SK-N-SH (cell line): ENCODE data around the gene KCNQ5. TPM values are rescaled to one million over a fixed set of nuclear protein-coding genes. Genes with fewer than 3 reads are reported as not detected.

ENCODE experiments used
- CTCF ChIA-PET: fragments of 300-600, 350-600 bp; formaldehyde crosslinking; extraction: SDS; loops from one replicate; lab custom pipeline; 2021; lab: Yijun Ruan, JAX
- POLR2A ChIA-PET: fragments of 350-600 bp; sonication (Branson Sonifier 250); formaldehyde crosslinking; extraction: SDS; loops from one replicate; lab custom pipeline; 2020; ENCODE audit warnings: antibody characterized with exemption, inconsistent platforms; lab: Yijun Ruan, JAX
- DNase-seq: peaks from one replicate; pipeline ENCODE4 v3.0.0; 2012
- H2AFZ ChIP-seq: fragments of 200-600 bp; sonication (generic); 2 replicates; pipeline ENCODE4 v1.8.1; 2016; ENCODE audit warnings: antibody characterized with exemption, mild to moderate bottlenecking, low read depth
- H3F3A ChIP-seq: fragments of 200-600 bp; sonication (generic); replicated peaks from 2 replicates; pipeline ENCODE3; 2016; ENCODE audit warnings: antibody characterized with exemption, mild to moderate bottlenecking; ENCODE audit not compliant: insufficient read depth
- H3K27ac ChIP-seq, 2 experiments: fragments of 200-500 bp in 1 of 2; fragments of 200-600 bp in 1 of 2; sonication (Bioruptor generic) in 1 of 2; sonication (generic), shearing (Covaris generic) in 1 of 2; 2 replicates each; pipeline versions ENCODE4 v1.5.1 to v1.6.1; 2014 to 2016; ENCODE audit warnings: low read depth in 2 of 2, inconsistent platforms in 1 of 2, low read length in 1 of 2, mild to moderate bottlenecking in 1 of 2, mixed read lengths in 1 of 2
- H3K27me3 ChIP-seq: fragments of 200-600 bp; sonication (generic), shearing (Covaris generic); 2 replicates; pipeline ENCODE4 v1.6.1; 2016; ENCODE audit warnings: mixed run types; ENCODE audit not compliant: insufficient read depth
- H3K36me3 ChIP-seq, 2 experiments: fragments of 200-500 bp in 1 of 2; fragments of 200-600 bp in 1 of 2; sonication (Bioruptor generic) in 1 of 2; sonication (generic) in 1 of 2; replicated peaks in 1 of 2; 2 replicates each; pipeline versions ENCODE3 to v1.5.1; 2014 to 2016; ENCODE audit warnings: low read length in 1 of 2, mild to moderate bottlenecking in 1 of 2; ENCODE audit not compliant: insufficient read depth in 2 of 2, control insufficient read depth in 1 of 2
- H3K4me1 ChIP-seq, 2 experiments: fragments of 200-500 bp in 1 of 2; fragments of 200-600 bp in 1 of 2; sonication (Bioruptor generic) in 1 of 2; sonication (generic), shearing (Covaris generic) in 1 of 2; 2 replicates each; pipeline versions ENCODE4 v1.5.1 to v1.6.1; 2014 to 2016; ENCODE audit warnings: low read depth in 1 of 2, low read length in 1 of 2, mixed run types in 1 of 2; ENCODE audit not compliant: insufficient read depth in 2 of 2, control insufficient read depth in 1 of 2
- H3K4me2 ChIP-seq: fragments of 200-600 bp; sonication (generic), shearing (Covaris generic); 2 replicates; pipeline ENCODE4 v1.6.1; 2017; ENCODE audit warnings: mixed run types
- H3K4me3 ChIP-seq, 2 experiments: fragments of 200-500 bp in 1 of 2; fragments of 200-600 bp in 1 of 2; sonication (Bioruptor generic) in 1 of 2; sonication (generic), shearing (Covaris generic) in 1 of 2; 2 replicates each; pipeline versions ENCODE4 v1.5.1 to v1.8.1; 2014 to 2016; ENCODE audit warnings: low read depth in 2 of 2, inconsistent platforms in 1 of 2, low read length in 1 of 2, mild to moderate bottlenecking in 1 of 2, mixed read lengths in 1 of 2, moderate library complexity in 1 of 2
- H3K79me2 ChIP-seq: fragments of 200-600 bp; sonication (generic); 2 replicates; pipeline ENCODE4 v1.8.1; 2017; ENCODE audit warnings: mild to moderate bottlenecking; ENCODE audit not compliant: insufficient read depth
- H3K9ac ChIP-seq: fragments of 200-600 bp; sonication (generic); 2 replicates; pipeline ENCODE4 v1.6.1; 2017; ENCODE audit warnings: mixed run types
- H3K9me2 ChIP-seq: fragments of 200-600 bp; sonication (generic); 2 replicates; pipeline ENCODE4 v1.6.1; 2017; ENCODE audit warnings: mixed run types
- H3K9me3 ChIP-seq: fragments of 200-600 bp; sonication (generic); 2 replicates; pipeline ENCODE4 v1.6.1; 2017; ENCODE audit warnings: mixed run types, mild to moderate bottlenecking, moderate library complexity
- H4K20me1 ChIP-seq: fragments of 200-600 bp; sonication (generic); 2 replicates; pipeline ENCODE4 v1.6.1; 2017; ENCODE audit warnings: mild to moderate bottlenecking, mixed run types; ENCODE audit not compliant: insufficient read depth
- CHD2 ChIP-seq: fragments of 150-350 bp; IDR thresholded peaks from 2 replicates; pipeline ENCODE4 v1.6.1; 2018; ENCODE audit warnings: low read length; ENCODE audit not compliant: partially characterized antibody
- CTCF ChIP-seq: fragments of 200-600 bp; sonication (generic); IDR thresholded peaks from 2 replicates; pipeline ENCODE4 v1.6.1; 2017; ENCODE audit warnings: antibody characterized with exemption, mild to moderate bottlenecking, moderate library complexity
- ELF1 ChIP-seq: IDR thresholded peaks from 2 replicates; pipeline ENCODE4 v1.4.0; 2012
- EP300 ChIP-seq, 2 experiments: IDR thresholded peaks; 2 replicates each; pipeline versions ENCODE4 v1.4.0 to v1.6.1; 2012; ENCODE audit warnings: borderline replicate concordance in 1 of 2, low read depth in 1 of 2, low read length in 1 of 2
- GABPA ChIP-seq: IDR thresholded peaks from 2 replicates; pipeline ENCODE4 v1.4.0; 2012; ENCODE audit warnings: low read depth, mild to moderate bottlenecking
- GATA2 ChIP-seq: sonication (generic); formaldehyde crosslinking; IDR thresholded peaks from 2 replicates; pipeline ENCODE4 v1.5.0; 2020; ENCODE audit warnings: mild to moderate bottlenecking, missing genetic modification reagents
- IRF3 ChIP-seq: fragments of 150-350 bp; IDR thresholded peaks from 2 replicates; pipeline ENCODE4 v1.6.1; 2016; ENCODE audit warnings: mild to moderate bottlenecking, low read depth, low read length
- MAX ChIP-seq: IDR thresholded peaks from 2 replicates; pipeline ENCODE4 v1.4.0; 2012; ENCODE audit warnings: low read depth
- MEF2A ChIP-seq: IDR thresholded peaks from 2 replicates; pipeline ENCODE4 v1.4.0; 2012; ENCODE audit warnings: low read depth, borderline replicate concordance
- NRF1 ChIP-seq: IDR thresholded peaks from 2 replicates; pipeline ENCODE4 v1.6.1; 2012; ENCODE audit warnings: low read depth, mild to moderate bottlenecking, low read length
- REST ChIP-seq: IDR thresholded peaks from 2 replicates; pipeline ENCODE4 v1.6.1; 2012; ENCODE audit warnings: mild to moderate bottlenecking, low read depth, low read length, moderate library complexity
- RFX5 ChIP-seq: IDR thresholded peaks from 2 replicates; pipeline ENCODE4 v1.6.1; 2012; ENCODE audit warnings: mild to moderate bottlenecking, improper control_type of control experiment, low read length
- RXRA ChIP-seq: IDR thresholded peaks from 2 replicates; pipeline ENCODE4 v1.4.0; 2012; ENCODE audit warnings: low read depth, mild to moderate bottlenecking, borderline replicate concordance
- SIN3A ChIP-seq: IDR thresholded peaks from 2 replicates; pipeline ENCODE4 v1.6.1; 2012; ENCODE audit warnings: low read depth, mild to moderate bottlenecking, low read length, moderate library complexity, borderline replicate concordance
- SMC3 ChIP-seq: IDR thresholded peaks from 2 replicates; pipeline ENCODE4 v1.6.1; 2012; ENCODE audit warnings: low read depth, low read length, improper control_type of control experiment
- TEAD4 ChIP-seq: IDR thresholded peaks from 2 replicates; pipeline ENCODE4 v1.4.0; 2012; ENCODE audit warnings: mild to moderate bottlenecking, borderline replicate concordance; ENCODE audit not compliant: insufficient read depth
- WGBS: methylation state at CpG from one replicate; pipeline ENCODE4 v1.1.6; 2017; ENCODE audit warnings: low lambda C conversion rate; 5-methylcytosine and 5-hydroxymethylcytosine counted together
- polyA plus RNA-seq, 3 experiments: library from polyadenylated mRNA; depleted of rRNA; stranded (reverse); fragments of >200 nt; gene quantifications; 2 replicates each; pipeline ENCODE4 v1.2.3, GENCODE V29; 2012

The KCNQ5 gene
- polyA plus RNA-seq, 1 of the 3 experiments (the other 2 are of a cell fraction): 3.2 TPM

DNA sequence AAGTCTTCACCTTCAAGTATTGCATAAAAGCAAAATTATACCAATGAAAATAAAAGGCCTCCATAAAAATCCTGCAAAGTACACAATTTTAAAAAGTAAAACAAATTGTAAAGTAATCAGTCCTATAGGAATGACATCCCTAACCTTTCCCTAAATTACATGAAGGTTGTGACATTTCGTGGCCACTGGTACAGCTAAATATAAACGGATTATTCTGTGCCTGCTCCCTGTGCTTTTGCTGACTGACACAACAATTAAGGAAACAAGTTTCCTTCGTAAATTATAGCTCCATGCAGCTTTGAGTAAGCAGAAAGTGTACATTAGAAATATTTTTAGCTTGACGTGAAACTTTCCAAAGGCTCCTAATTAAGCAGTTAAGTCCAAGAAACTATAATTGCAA, 222.8 kb downstream of the KCNQ5 start:
- DNase-seq: no peak
- H3K27ac ChIP-seq: no peak overlapping the region
- no peak for TF ChIP-seq MAX
- no peak for TF ChIP-seq SIN3A
- no peak for TF ChIP-seq RFX5
- peaks cover 51% of the 10 kb centered on the region for H3K79me2 ChIP-seq
- CTCF ChIA-PET: interaction anchor here (1.4 kb wide), 1 partner anchor 45 kb away, joined by 3 read pairs; no protein-coding TSS in a partner anchor
- 0 out of 2 replicates have a peak, but pooled peaks cover 5% of the 10 kb centered on the region for H4K20me1 ChIP-seq
- no peaks in the 10 kb centered on the region for H3K36me3 ChIP-seq
- 87% methylated on average over 4 of the region's 4 CpGs for WGBS
- POLR2A ChIA-PET: no interaction called here
- no peak overlapping the region for H3K9ac ChIP-seq
- no peak overlapping the region for H3K4me3 ChIP-seq
- no peaks in the 10 kb centered on the region for H3K9me2 ChIP-seq
- H3K4me2 ChIP-seq: no peak overlapping the region
- H3K4me1 ChIP-seq: no peaks in the 10 kb centered on the region
- H3K27me3 ChIP-seq: no peaks in the 10 kb centered on the region
- no peaks in the 10 kb centered on the region for H3K9me3 ChIP-seq
- peaks cover 3% of the 10 kb centered on the region for H3F3A ChIP-seq
- no peak overlapping the region for H2AFZ ChIP-seq

- Histone ChIP-seq H3K27ac (peak overlapping the region in 1 of 2 experiments; percentile 31; a peak in 1 of 4 replicates), H4K20me1 (no peaks in the 10 kb centered on the region), H3K79me2 (peaks cover 47% of the 10 kb centered on the region), H3K9ac (no peak overlapping the region), H3K4me1 (peaks cover 0 to 14% of the 10 kb centered on the region in 2 experiments; a peak in 1 of 4 replicates), H2AFZ (no peak overlapping the region), H3K4me2 (no peak overlapping the region), H3F3A (peaks cover 16% of the 10 kb centered on the region), H3K9me3 (no peaks in the 10 kb centered on the region), H3K9me2 (no peaks in the 10 kb centered on the region), H3K4me3 (no peak overlapping the region), H3K27me3 (no peaks in the 10 kb centered on the region), H3K36me3 (no peaks in the 10 kb centered on the region)
- no peak for DNase-seq
- ChIA-PET POLR2A (no interaction called here), CTCF (no interaction called here)
- TF ChIP-seq TEAD4: no peak
- TF ChIP-seq RFX5: no peak
- TF ChIP-seq CHD2: no peak
- TF ChIP-seq SMC3: no peak
- no peak for TF ChIP-seq IRF3
- no peak for TF ChIP-seq EP300 (IDR thresholded peaks at IDR 0.05; ENCODE audit: borderline replicate concordance in 1 of 2, low read depth in 1 of 2, low read length in 1 of 2)
- no peak for TF ChIP-seq MEF2A
- no peak for TF ChIP-seq ELF1
These were observed 227.5 kb downstream of the KCNQ5 start for GRCh38 chr6:72849346-72849745.

- Histone ChIP-seq H3K4me3 (no peak overlapping the region), H3K9me3 (no peaks in the 10 kb centered on the region), H3K4me2 (no peak overlapping the region), H3K9me2 (no peaks in the 10 kb centered on the region), H3K27ac (peak overlapping the region in 1 of 2 experiments; percentile 31; a peak in 1 of 4 replicates), H3F3A (peaks cover 16% of the 10 kb centered on the region), H3K9ac (no peak overlapping the region), H3K27me3 (no peaks in the 10 kb centered on the region), H3K79me2 (peaks cover 47% of the 10 kb centered on the region), H4K20me1 (no peaks in the 10 kb centered on the region), H3K36me3 (no peaks in the 10 kb centered on the region), H2AFZ (no peak overlapping the region), H3K4me1 (peaks cover 0 to 14% of the 10 kb centered on the region in 2 experiments; a peak in 1 of 4 replicates)
- WGBS: 69% methylated on average over 2 of the region's 2 CpGs
- no peak for DNase-seq
- CTCF ChIA-PET: no interaction called here
- TF ChIP-seq NRF1: no peak
- no peak for TF ChIP-seq SIN3A
- no peak for TF ChIP-seq RXRA
- TF ChIP-seq REST: no peak
- no peak for TF ChIP-seq GATA2 (CRISPR knock-in tag)
- TF ChIP-seq GABPA: no peak
- TF ChIP-seq CTCF: no peak
- POLR2A ChIA-PET: no interaction called here
These were observed 228.2 kb downstream of the KCNQ5 start for GRCh38 chr6:72850040-72850439.
